Coronary artery (tissue), 2 donors: ENCODE measurements around the gene WDFY2.
"Not testable (repeated sequence)": the region's sequence is repeated elsewhere in the genome, so short reads cannot be mapped to it uniquely, and the experiment has no call there.

Source experiments
- DNase-seq: peaks from one replicate; pipeline ENCODE4 v3.0.0-alpha.2; 2017; ENCODE audit warnings: low spot score
- H3K27ac ChIP-seq, 2 donors: fragments of 200-600 bp; sonication (generic); one replicate each; pipeline ENCODE4 v1.5.1; 2016 to 2019
- H3K4me3 ChIP-seq: fragments of 200-600 bp; sonication (generic); 2 replicates; pipeline ENCODE4 v1.5.1; 2016; ENCODE audit warnings: mild to moderate bottlenecking, moderate library complexity
- CTCF ChIP-seq: fragments of 200-600 bp; sonication (generic); IDR thresholded peaks from one replicate; pipeline ENCODE4 v1.5.1; 2019; ENCODE audit warnings: antibody characterized with exemption

WDFY2 gene, protein sequence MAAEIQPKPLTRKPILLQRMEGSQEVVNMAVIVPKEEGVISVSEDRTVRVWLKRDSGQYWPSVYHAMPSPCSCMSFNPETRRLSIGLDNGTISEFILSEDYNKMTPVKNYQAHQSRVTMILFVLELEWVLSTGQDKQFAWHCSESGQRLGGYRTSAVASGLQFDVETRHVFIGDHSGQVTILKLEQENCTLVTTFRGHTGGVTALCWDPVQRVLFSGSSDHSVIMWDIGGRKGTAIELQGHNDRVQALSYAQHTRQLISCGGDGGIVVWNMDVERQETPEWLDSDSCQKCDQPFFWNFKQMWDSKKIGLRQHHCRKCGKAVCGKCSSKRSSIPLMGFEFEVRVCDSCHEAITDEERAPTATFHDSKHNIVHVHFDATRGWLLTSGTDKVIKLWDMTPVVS

DNA sequence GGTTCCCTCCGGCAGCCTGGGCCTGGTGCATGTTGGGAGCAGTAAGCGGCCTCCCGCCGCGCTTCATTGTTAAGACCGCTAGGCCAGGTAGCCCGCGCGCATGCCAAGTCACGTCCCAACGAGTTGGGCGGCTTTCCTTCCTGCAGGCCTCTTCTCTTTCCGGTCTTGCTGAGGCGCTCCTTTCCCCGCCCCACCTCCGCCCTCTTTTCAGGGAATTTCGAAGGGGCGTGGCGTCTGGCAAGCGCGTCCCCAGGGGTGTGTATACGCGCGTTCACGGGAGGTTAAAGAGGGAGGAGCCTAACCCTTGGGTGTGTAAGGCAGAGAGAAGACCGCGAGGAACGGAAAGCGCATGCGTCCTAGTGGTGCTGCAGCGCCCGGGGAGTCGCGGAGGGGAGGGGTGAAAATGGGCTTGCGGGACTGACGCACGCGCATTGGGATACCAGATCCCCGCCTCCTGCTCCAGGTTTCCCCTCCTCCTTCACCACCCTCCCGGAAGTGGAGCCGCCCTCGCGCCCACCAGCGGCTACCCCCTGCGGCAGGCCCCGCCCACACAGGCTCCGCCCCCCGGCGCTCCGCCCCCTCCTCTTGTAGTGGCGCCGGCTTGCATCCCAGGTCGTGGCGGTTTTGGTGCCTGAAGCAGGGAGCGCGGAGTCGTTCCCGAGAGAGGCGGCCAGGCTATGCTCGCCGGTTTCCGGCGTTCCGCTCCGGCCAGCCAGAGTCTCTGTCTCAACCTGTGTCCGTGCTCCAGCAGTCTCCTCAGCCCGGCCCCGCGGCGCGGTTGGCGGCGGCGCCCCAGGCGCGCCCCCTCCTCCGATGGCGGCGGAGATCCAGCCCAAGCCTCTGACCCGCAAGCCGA is at the start of gene WDFY2:
Gene WDFY2, plus strand, starts transcription at position 588 of the 856 bp plus-strand sequence. Its CDS starts 226 bp downstream, at position 814.
- DNase-seq, result peak; percentile 100
- TF ChIP-seq CTCF, result no peak
- H3K27ac ChIP-seq, result peak within 1 kb of the TSS; percentile 79 to 98
- H3K4me3 ChIP-seq, result peak within 1 kb of the TSS; percentile 97

DNA sequence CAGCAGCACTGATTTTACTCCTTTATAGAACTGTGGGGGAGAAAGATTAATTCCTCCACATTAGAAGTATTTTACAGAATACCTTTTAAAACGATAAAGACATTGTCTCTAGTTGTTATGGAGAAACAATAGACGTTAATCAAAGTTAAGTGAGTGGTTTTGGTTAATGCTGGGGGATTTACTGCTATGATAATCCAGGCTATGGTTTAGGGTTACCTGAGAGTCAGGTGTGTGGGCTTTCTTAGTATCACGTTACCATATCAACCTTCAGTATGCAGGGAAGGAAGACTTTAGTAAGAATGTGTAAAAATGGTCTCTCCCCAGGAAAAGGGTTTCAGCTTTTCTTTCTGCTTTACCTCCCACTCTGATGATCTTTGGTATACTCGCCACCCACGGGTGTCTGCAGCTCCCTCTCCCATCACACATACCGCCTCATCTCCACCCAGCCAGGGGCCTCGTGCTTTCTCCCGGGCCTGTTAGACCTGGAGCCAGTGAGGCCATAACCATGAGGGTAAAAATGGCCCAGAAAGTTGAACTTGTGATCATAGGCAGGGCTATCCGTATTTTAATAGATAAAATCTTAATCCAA is 45.6 kb upstream of the WDFY2 start:
- no peak overlapping the region for H3K27ac ChIP-seq
- DNase-seq, result no peak
- H3K4me3 ChIP-seq, result no peak overlapping the region
- TF ChIP-seq CTCF, result no peak

GRCh38 chr13:51539887-51540286 is 44.4 kb upstream of the WDFY2 start:
- DNase-seq, result no peak
- Histone ChIP-seq H3K4me3 (no peak overlapping the region), H3K27ac (no peak overlapping the region)
- TF ChIP-seq CTCF, result no peak

GRCh38 chr13:51541037-51541436 is 43.2 kb upstream of the WDFY2 start:
- Histone ChIP-seq H3K4me3 (no peak overlapping the region), H3K27ac (no peak overlapping the region)
- no peak for DNase-seq
- no peak for TF ChIP-seq CTCF

GRCh38 chr13:51541809-51542258 is 42.4 kb upstream of the WDFY2 start:
- Histone ChIP-seq H3K27ac (no peak overlapping the region), H3K4me3 (no peak overlapping the region)
- no peak for DNase-seq
- no peak for TF ChIP-seq CTCF

- no peak for DNase-seq
- Histone ChIP-seq H3K4me3 (no peak overlapping the region), H3K27ac (no peak overlapping the region)
- TF ChIP-seq CTCF, result no peak
Measured at GRCh38 chr13:51542346-51543242, 41.7 kb upstream of the WDFY2 start.

DNA sequence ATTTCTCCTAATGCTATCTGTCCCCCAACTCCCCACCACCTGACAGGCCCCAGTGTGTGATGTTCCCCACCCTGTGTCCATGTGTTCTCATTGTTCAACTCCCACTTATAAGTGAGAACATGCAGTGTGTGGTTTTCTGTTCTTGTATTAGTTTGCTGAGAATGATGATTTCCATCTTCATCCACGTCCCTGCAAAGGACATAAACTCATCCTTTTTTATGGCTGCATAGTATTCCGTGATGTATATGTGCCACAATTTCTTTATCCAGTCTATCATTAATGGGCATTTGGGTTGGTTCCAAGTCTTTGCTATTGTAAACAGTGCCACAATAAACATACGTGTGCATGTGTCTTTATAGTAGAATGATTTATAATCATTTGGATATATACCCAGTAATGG is 38.8 kb upstream of the WDFY2 start:
- H3K4me3 ChIP-seq, H3K27ac ChIP-seq, DNase-seq: not testable (repeated sequence)
